Measurements from ENCODE around the gene PAFAH1B2.

DNA sequence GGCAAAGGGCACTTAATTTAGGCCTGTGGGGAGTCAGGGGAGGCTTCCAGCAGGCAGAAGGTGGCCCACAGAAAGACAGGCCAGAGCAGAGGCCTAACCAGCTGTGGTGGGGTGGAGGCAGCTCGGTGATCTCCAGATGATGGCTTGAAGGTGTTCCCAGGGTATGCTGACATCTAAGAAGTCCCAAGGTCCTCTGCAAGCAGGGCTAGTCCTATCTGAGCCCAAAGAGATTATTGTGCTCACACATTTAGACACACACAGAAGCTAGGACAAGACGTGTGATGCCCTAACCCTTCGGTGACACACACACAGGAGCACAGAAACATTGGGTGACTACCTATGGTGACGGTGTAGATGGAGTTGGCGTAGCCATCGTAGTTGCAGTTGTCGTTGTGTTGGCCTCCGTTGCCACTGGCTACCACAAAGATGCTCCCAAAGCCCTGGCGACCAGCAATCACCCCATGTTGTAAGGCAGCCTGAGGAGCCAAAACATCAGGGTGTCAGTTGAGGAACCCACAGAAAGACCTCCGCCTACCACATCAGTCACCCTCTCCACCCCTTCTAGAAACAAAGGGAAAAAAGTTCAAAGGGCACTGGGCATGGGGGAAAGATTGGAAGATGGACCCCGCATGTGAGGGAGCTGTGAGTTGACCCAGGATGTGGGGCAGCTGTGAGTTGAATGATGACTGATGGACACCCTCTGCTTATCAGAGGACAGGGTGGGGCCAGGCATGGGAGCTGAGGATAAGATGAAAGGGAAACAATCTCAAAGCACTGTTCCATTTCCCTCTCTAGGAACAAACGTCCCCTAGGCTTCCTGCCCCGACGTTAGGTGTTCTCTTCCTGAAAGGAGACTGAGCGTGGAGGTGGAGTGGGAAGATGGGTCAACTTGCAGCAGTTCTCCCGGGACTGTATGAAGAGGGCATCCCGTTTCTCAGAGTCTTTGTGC, 79.9 kb downstream of the PAFAH1B2 start:
- TF ChIP-seq SRF (IDR thresholded peaks at IDR 0.05; ENCODE audit: low read depth in 2 of 2, low read length in 2 of 2) (no peak), SP1 (IDR thresholded peaks at IDR 0.05; ENCODE audit: low read depth, low read length) (no peak), CEBPB (IDR thresholded peaks at IDR 0.05; ENCODE audit: borderline replicate concordance in 1 of 2, low read depth in 2 of 2, low read length in 2 of 2) (no peak), ZNF24 (IDR thresholded peaks at IDR 0.05) (no peak), POLR2AphosphoS5 (IDR thresholded peaks at IDR 0.05; ENCODE audit: low read length) (no peak), EZH2 (IDR thresholded peaks at IDR 0.05; ENCODE audit: borderline replicate concordance, control insufficient read depth, low read depth, low read length) (no peak), ESRRA (IDR thresholded peaks at IDR 0.05; ENCODE audit: low read length) (no peak), SIN3A (IDR thresholded peaks at IDR 0.05; ENCODE audit: low read depth, low read length) (no peak)
- TF ChIP-seq, protein P1, sequence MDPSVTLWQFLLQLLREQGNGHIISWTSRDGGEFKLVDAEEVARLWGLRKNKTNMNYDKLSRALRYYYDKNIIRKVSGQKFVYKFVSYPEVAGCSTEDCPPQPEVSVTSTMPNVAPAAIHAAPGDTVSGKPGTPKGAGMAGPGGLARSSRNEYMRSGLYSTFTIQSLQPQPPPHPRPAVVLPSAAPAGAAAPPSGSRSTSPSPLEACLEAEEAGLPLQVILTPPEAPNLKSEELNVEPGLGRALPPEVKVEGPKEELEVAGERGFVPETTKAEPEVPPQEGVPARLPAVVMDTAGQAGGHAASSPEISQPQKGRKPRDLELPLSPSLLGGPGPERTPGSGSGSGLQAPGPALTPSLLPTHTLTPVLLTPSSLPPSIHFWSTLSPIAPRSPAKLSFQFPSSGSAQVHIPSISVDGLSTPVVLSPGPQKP (IDR thresholded peaks at IDR 0.05; ENCODE audit: low read depth, low read length), result no peak
- TF ChIP-seq, protein P2, sequence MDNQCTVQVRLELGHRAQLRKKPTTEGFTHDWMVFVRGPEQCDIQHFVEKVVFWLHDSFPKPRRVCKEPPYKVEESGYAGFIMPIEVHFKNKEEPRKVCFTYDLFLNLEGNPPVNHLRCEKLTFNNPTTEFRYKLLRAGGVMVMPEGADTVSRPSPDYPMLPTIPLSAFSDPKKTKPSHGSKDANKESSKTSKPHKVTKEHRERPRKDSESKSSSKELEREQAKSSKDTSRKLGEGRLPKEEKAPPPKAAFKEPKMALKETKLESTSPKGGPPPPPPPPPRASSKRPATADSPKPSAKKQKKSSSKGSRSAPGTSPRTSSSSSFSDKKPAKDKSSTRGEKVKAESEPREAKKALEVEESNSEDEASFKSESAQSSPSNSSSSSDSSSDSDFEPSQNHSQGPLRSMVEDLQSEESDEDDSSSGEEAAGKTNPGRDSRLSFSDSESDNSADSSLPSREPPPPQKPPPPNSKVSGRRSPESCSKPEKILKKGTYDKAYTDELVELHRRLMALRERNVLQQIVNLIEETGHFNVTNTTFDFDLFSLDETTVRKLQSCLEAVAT (IDR thresholded peaks at IDR 0.05), result no peak
- TF ChIP-seq, protein P3, sequence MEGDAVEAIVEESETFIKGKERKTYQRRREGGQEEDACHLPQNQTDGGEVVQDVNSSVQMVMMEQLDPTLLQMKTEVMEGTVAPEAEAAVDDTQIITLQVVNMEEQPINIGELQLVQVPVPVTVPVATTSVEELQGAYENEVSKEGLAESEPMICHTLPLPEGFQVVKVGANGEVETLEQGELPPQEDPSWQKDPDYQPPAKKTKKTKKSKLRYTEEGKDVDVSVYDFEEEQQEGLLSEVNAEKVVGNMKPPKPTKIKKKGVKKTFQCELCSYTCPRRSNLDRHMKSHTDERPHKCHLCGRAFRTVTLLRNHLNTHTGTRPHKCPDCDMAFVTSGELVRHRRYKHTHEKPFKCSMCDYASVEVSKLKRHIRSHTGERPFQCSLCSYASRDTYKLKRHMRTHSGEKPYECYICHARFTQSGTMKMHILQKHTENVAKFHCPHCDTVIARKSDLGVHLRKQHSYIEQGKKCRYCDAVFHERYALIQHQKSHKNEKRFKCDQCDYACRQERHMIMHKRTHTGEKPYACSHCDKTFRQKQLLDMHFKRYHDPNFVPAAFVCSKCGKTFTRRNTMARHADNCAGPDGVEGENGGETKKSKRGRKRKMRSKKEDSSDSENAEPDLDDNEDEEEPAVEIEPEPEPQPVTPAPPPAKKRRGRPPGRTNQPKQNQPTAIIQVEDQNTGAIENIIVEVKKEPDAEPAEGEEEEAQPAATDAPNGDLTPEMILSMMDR (IDR thresholded peaks at IDR 0.05 in 2 of 3, conservative IDR thresholded peaks at IDR 0.05 in 1 of 3; ENCODE audit: control insufficient read depth in 2 of 3, extremely low read depth in 1 of 3, insufficient read depth in 1 of 3, low read depth in 3 of 3, low read length in 3 of 3), result no peak
